Left colon (tissue), 2 donors: ENCODE measurements around the gene PSMG1. TPM values are rescaled to one million over a fixed set of nuclear protein-coding genes. Genes with fewer than 3 reads are reported as not detected.
"Not testable (repeated sequence)": the region's sequence is repeated elsewhere in the genome, so short reads cannot be mapped to it uniquely, and the experiment has no call there.

Experiments
- ATAC-seq: fragments of 200-7000 bp; cut with Tn5 transposase; one replicate; pipeline ENCODE4 v1.9.1; 2020; ENCODE audit warnings: mild to moderate bottlenecking, moderate library complexity
- DNase-seq, 2 donors: peaks; one replicate each; pipeline ENCODE4 v3.0.0-alpha.2; 2020
- intact Hi-C, 2 donors: fragments of 100-400 bp; cut with DNase I in 1 of 2; cut with micrococcal nuclease in 1 of 2; formaldehyde crosslinking; loops; one replicate each; pipeline versions ENCODE4 v1.11.2 to v1.14.0; 2022; cut with DNase I, micrococcal nuclease
- long read RNA-seq: library from polyadenylated mRNA; unstranded; transcript quantifications from one replicate; pipeline ENCODE4 v2.0.0, GENCODE V29; 2021
- total RNA-seq, 2 donors: library from RNA; stranded (reverse); fragmentation: NEBNext Ultra II Directional; extraction: Animal tissue kit (Norgen Biotek cat#: 25700); gene quantifications; one replicate each; pipeline ENCODE4 v1.2.1, GENCODE V29; 2021
- donor health status: DM: no; HTN: no; CAD: no.
- donor health status: DM: yes; HTN: yes; CAD: no.

PSMG1 gene
- 10 to 100 TPM; 31.8 to 40.6 TPM for total RNA-seq
- long read RNA-seq, transcript PSMG1-201 (7 exons, 2,154 nt) = major isoform, 23 of 29 reads
- long read RNA-seq, partial matches to known transcripts = 1 of 29 reads
- long read RNA-seq, other reads (novel, unspliced or antisense) = 3 of 29 reads

DNA sequence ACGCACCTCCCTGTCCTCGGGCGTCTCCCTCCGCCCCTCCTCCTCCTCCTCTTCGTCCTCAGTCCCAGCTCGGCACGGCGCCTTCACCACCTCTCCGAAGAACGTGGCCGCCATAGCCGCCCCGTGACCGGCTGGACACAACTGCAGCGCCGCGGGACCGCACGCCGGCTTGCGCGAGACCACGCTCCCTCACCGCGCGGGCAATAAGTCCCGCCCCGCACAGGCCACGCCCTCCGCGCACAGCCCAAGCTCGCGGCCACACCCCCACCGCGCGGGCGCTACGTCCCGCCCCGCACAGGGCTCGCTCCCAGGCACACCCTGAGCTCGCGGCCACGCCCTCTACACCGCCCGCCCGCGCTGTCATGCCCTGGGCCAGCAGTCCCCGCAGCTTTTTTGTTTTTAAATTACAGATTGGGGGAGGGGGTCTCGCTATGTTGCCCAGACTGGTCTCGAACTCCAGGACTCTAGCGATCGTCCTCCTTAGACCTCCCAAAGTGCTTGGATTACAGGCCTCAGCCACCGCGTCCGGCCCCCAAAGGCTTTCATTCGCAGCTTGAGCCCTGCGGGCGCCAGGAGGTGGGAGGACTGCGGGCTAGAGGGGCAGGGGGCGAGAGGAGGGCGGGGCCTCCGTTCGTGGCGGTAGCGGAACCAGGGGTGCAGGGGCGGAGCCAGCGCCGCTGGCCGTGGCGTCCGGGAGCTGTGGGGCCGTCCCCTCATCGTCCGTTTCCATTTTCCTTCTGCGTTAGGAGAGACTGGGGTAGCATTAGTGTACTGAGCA is at the start of gene PSMG1:
TSS of gene PSMG1 (minus strand) at position 180 of the 778 bp plus-strand sequence. CDS start at position 114, 66 bp downstream.
- peak; percentile 87 for ATAC-seq
- peak; percentile 93 to 99 for DNase-seq
- intact Hi-C loops = loop anchor here in 1 of 2 donors (10.0 kb wide), 1 partner anchor 201 kb away; a partner anchor contains a TSS

DNA sequence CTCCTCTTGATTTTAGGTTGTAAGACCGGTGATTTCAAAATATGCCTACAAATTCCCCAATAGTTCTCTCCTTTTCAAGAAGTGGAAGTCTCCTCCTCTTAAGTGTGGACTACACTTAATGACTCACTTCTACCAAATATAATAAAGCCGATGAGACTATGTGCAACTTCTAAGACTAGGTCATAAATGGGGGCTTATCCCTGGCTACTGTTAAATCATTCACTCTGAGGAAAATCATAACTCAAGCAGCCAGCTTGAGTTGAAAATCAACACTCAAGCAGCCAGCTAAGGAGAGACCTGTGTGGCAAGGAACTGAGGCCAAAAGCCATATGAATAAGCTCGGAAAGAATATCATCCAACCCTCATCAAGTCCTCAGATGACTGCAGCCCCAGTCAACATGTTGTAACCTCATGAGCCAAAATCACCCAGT is 49.6 kb upstream of the PSMG1 start:
- ATAC-seq (no peak), DNase-seq (no peak)
- intact Hi-C loops = no loop called here

- DNase-seq = no peak
- intact Hi-C loops = no loop called here
- no peak for ATAC-seq
Measured at GRCh38 chr21:39224930-39225329, 41.7 kb upstream of the PSMG1 start.

- DNase-seq = no peak
- no peak for ATAC-seq
- intact Hi-C loops = no loop called here
Measured at GRCh38 chr21:39221997-39222486, 38.8 kb upstream of the PSMG1 start.

GRCh38 chr21:39221282-39221996 is 38.2 kb upstream of the PSMG1 start:
- intact Hi-C loops = no loop called here

GRCh38 chr21:39220875-39221274 is 37.6 kb upstream of the PSMG1 start:
- ATAC-seq, intact Hi-C loops: not testable (repeated sequence)

More at GRCh38 chr21:39221282-39221996, 38.2 kb upstream of the PSMG1 start:
- DNase-seq (no peak), ATAC-seq (no peak)

DNA sequence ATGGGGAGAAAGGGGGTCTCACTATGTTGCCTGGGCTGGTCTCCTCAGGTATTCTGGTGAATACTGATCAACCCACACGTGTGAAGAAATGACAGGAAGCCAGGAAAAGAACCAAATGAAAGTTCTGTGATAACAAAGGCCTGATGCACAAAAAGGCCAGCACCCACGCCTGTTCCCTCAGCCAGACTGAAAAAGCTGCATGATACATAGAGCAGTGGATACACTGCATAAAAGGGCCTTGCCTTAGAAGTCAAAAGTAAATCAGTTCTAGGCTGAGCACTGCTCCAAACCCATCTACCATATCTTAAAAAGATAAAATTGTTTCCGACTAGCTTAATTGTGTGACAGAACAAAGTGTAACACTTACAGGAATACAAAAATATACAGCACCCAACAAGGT is 36.9 kb upstream of the PSMG1 start:
- ATAC-seq = no peak
- intact Hi-C loops = no loop called here

More at GRCh38 chr21:39220875-39221274, 37.6 kb upstream of the PSMG1 start:
- not testable (repeated sequence) for DNase-seq

DNA sequence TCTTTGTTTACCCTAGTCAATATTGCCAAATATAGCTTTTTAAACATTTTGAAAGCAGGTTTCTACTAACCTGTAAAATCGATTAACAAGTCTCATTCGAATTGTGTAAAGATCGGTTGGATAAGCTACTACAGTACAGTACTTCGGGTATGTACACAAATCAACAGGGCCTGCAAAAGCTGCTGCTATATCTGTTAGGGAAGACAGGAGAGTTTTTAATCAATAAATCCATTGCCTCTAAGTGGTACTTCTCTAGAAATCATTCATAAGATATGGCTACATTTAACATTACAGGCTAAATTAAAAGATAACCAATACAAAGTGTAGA is 34.8 kb upstream of the PSMG1 start:
- no peak for ATAC-seq
- intact Hi-C loops = loop anchor here in 1 of 2 donors (10.0 kb wide), 1 partner anchor 47 kb away; no protein-coding TSS in a partner anchor

More for the DNA sequence above, 36.9 kb upstream of the PSMG1 start:
- DNase-seq = no peak

GRCh38 chr21:39217356-39218081 is 34.3 kb upstream of the PSMG1 start:
- intact Hi-C loops = loop anchor here in 1 of 2 donors (10.0 kb wide), 1 partner anchor 47 kb away; no protein-coding TSS in a partner anchor
- ATAC-seq = no peak
- DNase-seq = no peak

More for the DNA sequence above, 34.8 kb upstream of the PSMG1 start:
- DNase-seq = no peak

GRCh38 chr21:39216290-39216689 is 33.0 kb upstream of the PSMG1 start:
- DNase-seq (no peak), ATAC-seq (no peak)

GRCh38 chr21:39215078-39215477 is 31.8 kb upstream of the PSMG1 start:
- intact Hi-C loops = loop anchor here in 1 of 2 donors (10.0 kb wide), 1 partner anchor 50 kb away; no protein-coding TSS in a partner anchor
- ATAC-seq (no peak), DNase-seq (no peak)

More at GRCh38 chr21:39216290-39216689, 33.0 kb upstream of the PSMG1 start:
- intact Hi-C loops = loop anchor here in 1 of 2 donors (10.0 kb wide), 1 partner anchor 49 kb away; no protein-coding TSS in a partner anchor

DNA sequence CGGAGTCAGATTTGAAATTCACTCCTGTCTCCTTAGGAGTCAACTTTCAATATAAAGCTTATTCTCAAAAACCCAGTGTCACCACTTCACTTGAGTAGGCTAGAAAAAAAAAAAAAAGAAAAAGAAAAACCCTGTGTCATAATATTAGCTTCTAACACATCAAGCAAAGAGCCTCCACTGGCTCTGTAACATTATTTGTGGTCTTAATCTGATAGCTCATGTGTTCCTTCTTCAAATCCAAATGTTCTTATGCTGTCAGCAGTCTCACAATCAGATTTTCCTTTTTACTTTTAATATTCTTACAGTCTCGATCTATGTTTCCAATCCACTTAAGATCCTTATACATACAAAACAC is 26.1 kb upstream of the PSMG1 start:
- intact Hi-C loops = no loop called here
- DNase-seq (no peak), ATAC-seq (peak; percentile 18)

- no peak for DNase-seq
- intact Hi-C loops = no loop called here
- ATAC-seq = peak; percentile 94
Measured at GRCh38 chr21:39208624-39209333, 25.5 kb upstream of the PSMG1 start.

DNA sequence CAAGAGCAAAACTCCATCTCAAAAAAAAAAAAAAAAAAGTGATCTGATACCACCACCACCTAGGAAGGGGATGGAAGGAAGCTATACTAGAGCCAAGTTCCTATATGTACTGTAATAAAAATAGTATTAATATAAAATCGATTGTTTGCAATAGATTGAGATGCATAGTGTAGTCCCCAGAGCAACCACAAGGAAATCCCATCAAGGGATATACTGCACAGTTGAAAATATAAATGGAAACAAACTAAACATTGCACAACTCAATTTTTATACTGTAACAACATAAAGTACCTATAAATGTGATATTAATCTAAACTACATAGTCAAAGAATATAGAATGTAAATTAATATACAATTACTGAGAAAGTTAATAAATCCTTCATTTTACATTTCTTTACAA is 20.9 kb upstream of the PSMG1 start:
- DNase-seq = no peak

DNA sequence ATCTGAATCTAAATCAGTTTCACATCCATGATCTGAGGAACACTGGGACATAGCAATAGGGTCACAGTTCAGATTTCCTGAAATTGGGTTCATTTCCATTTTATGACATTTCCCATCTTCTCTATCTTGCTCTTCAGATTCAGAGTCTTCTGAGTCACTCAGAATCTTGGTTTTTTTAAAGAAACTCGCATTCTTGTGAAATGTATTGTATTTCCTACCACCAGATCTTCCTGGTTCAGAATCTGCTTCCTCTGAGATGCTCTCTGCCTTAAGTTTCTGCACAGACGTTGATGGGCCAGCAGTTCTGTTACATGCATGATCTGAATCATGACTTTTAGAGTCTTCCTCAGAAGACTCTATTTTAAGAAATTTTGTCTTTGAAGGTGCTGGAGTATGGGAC is 15.5 kb upstream of the PSMG1 start:
- intact Hi-C loops = no loop called here

More for the DNA sequence above, 20.9 kb upstream of the PSMG1 start:
- intact Hi-C loops = no loop called here
- no peak for ATAC-seq

DNA sequence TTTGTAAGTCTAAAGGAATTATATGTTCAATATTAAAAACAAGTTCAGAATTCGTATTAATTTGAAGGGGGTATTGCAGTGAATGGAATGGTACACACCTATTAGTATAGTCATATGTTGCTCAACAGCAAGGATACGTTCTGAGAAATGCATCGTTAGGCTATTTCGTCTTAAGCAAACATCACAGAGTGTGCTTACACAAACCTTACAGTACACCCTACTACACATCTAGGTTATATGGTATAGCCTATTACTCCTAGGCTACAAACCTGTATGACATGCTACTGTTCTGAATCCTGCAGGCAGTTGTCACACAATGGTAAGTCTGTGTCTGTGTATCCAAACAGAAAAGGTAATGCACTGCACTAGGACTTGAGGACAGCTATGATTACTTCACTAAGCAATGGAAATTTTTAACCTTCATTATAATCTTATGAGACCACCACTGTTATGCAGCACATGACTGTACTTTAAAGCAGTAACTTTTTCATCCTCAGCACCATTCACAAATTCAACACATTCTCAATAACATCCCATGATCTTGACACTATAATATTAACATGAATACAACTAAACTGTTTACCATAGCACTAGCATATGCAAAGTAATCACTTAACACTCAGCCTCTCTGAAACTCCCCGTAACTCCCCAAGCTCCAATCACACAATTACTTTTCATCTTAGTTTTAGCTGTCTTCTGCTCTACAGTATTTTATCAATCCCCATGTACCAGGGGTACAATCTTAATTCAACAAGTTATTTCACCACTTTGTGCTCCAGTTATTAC is 14.4 kb upstream of the PSMG1 start:
- ATAC-seq (peak; percentile 72), DNase-seq (no peak)
- intact Hi-C loops = no loop called here

More for the DNA sequence above, 15.5 kb upstream of the PSMG1 start:
- DNase-seq (no peak), ATAC-seq (no peak)

GRCh38 chr21:39196838-39197237 is 13.6 kb upstream of the PSMG1 start:
- no peak for ATAC-seq
- intact Hi-C loops = no loop called here
- no peak for DNase-seq
